Caco-2 (cell line): Measurements from ENCODE around the gene PROB1. TPM values are rescaled to one million over a fixed set of nuclear protein-coding genes. Genes with fewer than 3 reads are reported as not detected.

Experiments
- BruUV-seq: library from RNA; stranded (reverse); fragments of 400-500 nt; replicated peaks from 2 replicates; lab custom pipeline; 2021; lab: Mats Ljungman, UMichigan
- CTCF ChIA-PET: fragments of 300-600 bp; sonication (Branson Sonifier 250); formaldehyde crosslinking; loops from one replicate; lab custom pipeline; 2022; ENCODE audit warnings: antibody characterized with exemption; lab: Charles Lee
- POLR2A ChIA-PET: fragments of 300-600 bp; sonication (Branson Sonifier 250); formaldehyde crosslinking; loops from one replicate; lab custom pipeline; 2022; ENCODE audit warnings: antibody characterized with exemption; lab: Charles Lee
- DNase-seq, 2 experiments: peaks; one replicate each; pipeline versions ENCODE4 v3.0.0 to v3.0.0-alpha.2; 2020 to 2022
- H3K27me3 ChIP-seq: replicated peaks from 2 replicates; pipeline ENCODE4 v1.6.0; 2011; ENCODE audit warnings: low read length; ENCODE audit not compliant: control insufficient read depth, insufficient read depth
- H3K36me3 ChIP-seq: 2 replicates; pipeline ENCODE4 v1.5.1; 2011; ENCODE audit warnings: low read length; ENCODE audit not compliant: control insufficient read depth, insufficient read depth
- H3K4me1 ChIP-seq: fragments of 250-450 bp; sonication (Bioruptor Pico); 2 replicates; pipeline ENCODE4 v1.5.1; 2020; ENCODE audit warnings: mild to moderate bottlenecking
- H3K4me3 ChIP-seq: 2 replicates; pipeline ENCODE4 v1.5.1; 2011; ENCODE audit warnings: low read depth, mild to moderate bottlenecking, control low read depth, low read length
- H3K9me3 ChIP-seq: fragments of 250-450 bp; sonication (Bioruptor Pico); 2 replicates; pipeline ENCODE4 v1.5.1; 2020; ENCODE audit warnings: mild to moderate bottlenecking, moderate library complexity
- H3K27ac Mint-ChIP-seq: one replicate; pipeline ENCODE4 v1.8.0; 2022; ENCODE audit warnings: mixed read lengths; ENCODE audit not compliant: unreplicated experiment
- H3K27me3 Mint-ChIP-seq: one replicate; pipeline ENCODE4 v1.8.0; 2022; ENCODE audit warnings: mixed read lengths; ENCODE audit not compliant: insufficient read depth, unreplicated experiment
- H3K36me3 Mint-ChIP-seq: one replicate; pipeline ENCODE4 v1.8.0; 2022; ENCODE audit warnings: mild to moderate bottlenecking, mixed read lengths; ENCODE audit not compliant: insufficient read depth, unreplicated experiment
- H3K4me1 Mint-ChIP-seq: one replicate; pipeline ENCODE4 v1.8.0; 2022; ENCODE audit warnings: low read depth, mixed read lengths; ENCODE audit not compliant: unreplicated experiment
- H3K4me3 Mint-ChIP-seq: one replicate; pipeline ENCODE4 v1.8.0; 2022; ENCODE audit warnings: mild to moderate bottlenecking, moderate library complexity, mixed read lengths; ENCODE audit not compliant: unreplicated experiment
- H3K9me3 Mint-ChIP-seq: one replicate; pipeline ENCODE4 v1.8.0; 2022; ENCODE audit warnings: mixed read lengths; ENCODE audit not compliant: unreplicated experiment
- intact Hi-C: fragments of 100-400 bp; cut with micrococcal nuclease; formaldehyde crosslinking; loops from one replicate; pipeline ENCODE4 v1.10.0; 2022; ENCODE audit not compliant: unreplicated experiment
- total RNA-seq: library from RNA; stranded (reverse); gene quantifications from 2 replicates; pipeline ENCODE4 v1.2.3, GENCODE V29; 2022
- TF ChIP-seq, protein P1 (sequence below), 2 experiments: fragments of 200-600 bp in 1 of 2; IDR thresholded peaks; 1 replicate in 1 of 2; 2 replicates in 1 of 2; pipeline versions ENCODE4 v1.5.1 to v1.8.0; 2011 to 2022; ENCODE audit warnings: antibody characterized with exemption in 1 of 2, control low read depth in 1 of 2, inconsistent platforms in 1 of 2, low read depth in 1 of 2, low read length in 1 of 2, mild to moderate bottlenecking in 1 of 2, moderate library complexity in 1 of 2; ENCODE audit not compliant: insufficient read depth in 1 of 2, severe bottlenecking in 1 of 2, unreplicated experiment in 1 of 2

PROB1 gene
- total RNA-seq, 1 experiment from 2014 or later = 2.7 TPM

DNA sequence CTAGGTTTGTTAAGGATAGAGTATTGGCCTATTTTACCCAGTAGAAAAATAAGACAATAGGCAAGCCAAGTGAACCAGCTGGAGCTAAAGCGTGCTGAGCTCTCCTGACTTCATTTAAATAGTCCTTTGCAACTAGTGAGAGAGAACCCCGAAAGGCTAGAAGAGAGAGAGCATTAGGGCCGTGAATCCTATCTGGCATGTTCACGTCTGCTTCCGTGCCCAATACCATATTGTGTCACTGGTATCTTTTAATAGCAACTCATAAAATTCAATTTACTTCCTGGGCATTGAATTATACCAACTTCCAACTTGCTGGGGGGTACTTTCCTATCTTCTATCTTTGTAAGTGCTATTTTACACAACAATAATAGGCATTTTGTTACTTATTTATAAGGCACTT is 30.6 kb upstream of the PROB1 start:
- DNase-seq = no peak
- Histone ChIP-seq H3K4me1 (no peaks in the 10 kb centered on the region), H3K27me3 (no peaks in the 10 kb centered on the region), H3K4me3 (no peak overlapping the region), H3K36me3 (no peaks in the 10 kb centered on the region), H3K9me3 (no peaks in the 10 kb centered on the region)
- CTCF ChIA-PET = no interaction called here
- no peaks in the 10 kb centered on the region for H3K27me3 Mint-ChIP-seq
- no peak overlapping the region for H3K27ac Mint-ChIP-seq
- H3K9me3 Mint-ChIP-seq = no peaks in the 10 kb centered on the region
- intact Hi-C loops = no loop called here
- peaks cover 6% of the 10 kb centered on the region for H3K4me1 Mint-ChIP-seq
- H3K4me3 Mint-ChIP-seq = no peak overlapping the region
- no TSS peak for BruUV-seq
- peaks cover 8% of the 10 kb centered on the region for H3K36me3 Mint-ChIP-seq
- POLR2A ChIA-PET = no interaction called here
- TF ChIP-seq, protein P1, sequence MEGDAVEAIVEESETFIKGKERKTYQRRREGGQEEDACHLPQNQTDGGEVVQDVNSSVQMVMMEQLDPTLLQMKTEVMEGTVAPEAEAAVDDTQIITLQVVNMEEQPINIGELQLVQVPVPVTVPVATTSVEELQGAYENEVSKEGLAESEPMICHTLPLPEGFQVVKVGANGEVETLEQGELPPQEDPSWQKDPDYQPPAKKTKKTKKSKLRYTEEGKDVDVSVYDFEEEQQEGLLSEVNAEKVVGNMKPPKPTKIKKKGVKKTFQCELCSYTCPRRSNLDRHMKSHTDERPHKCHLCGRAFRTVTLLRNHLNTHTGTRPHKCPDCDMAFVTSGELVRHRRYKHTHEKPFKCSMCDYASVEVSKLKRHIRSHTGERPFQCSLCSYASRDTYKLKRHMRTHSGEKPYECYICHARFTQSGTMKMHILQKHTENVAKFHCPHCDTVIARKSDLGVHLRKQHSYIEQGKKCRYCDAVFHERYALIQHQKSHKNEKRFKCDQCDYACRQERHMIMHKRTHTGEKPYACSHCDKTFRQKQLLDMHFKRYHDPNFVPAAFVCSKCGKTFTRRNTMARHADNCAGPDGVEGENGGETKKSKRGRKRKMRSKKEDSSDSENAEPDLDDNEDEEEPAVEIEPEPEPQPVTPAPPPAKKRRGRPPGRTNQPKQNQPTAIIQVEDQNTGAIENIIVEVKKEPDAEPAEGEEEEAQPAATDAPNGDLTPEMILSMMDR (IDR thresholded peaks at IDR 0.05; ENCODE audit: insufficient read depth in 1 of 2, low read depth in 1 of 2, low read length in 1 of 2, severe bottlenecking in 1 of 2, unreplicated experiment in 1 of 2) = no peak

DNA sequence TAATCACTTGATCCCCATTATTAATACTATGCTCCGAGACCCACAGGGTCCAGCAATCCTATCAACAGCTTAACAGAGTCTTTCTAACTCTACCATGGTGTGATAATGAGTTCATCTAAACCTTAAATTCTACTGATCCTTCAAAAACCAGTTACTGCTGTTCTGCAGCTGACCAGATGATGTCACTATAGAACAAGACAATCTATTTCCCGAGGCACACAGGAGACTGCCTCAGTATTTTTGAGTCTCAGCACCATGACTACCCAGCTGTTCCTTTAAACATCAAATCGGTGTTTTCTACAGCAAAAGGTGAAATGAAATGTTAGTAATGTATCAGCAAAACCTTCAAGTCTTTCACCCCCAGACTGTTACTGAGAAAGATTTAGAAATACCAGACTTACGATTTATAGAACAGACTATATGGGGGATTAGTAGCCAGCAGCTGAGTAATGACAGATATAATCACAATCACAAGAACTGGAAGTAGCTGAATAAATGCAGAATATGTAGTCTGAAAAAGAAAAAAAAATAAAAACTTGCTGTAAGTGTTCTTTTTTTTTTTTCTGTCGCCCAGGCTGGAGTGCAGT is 27.5 kb upstream of the PROB1 start:
- peak; percentile 47 to 72 for DNase-seq
- H3K4me1 Mint-ChIP-seq = peaks cover 6% of the 10 kb centered on the region
- no peaks in the 10 kb centered on the region for H3K9me3 ChIP-seq
- TF ChIP-seq, protein P1 (IDR thresholded peaks at IDR 0.05; ENCODE audit: insufficient read depth in 1 of 2, low read depth in 1 of 2, low read length in 1 of 2, severe bottlenecking in 1 of 2, unreplicated experiment in 1 of 2) = peak; percentile 77 to 89
- H3K27ac Mint-ChIP-seq = no peak overlapping the region
- no peaks in the 10 kb centered on the region for H3K27me3 ChIP-seq
- H3K27me3 Mint-ChIP-seq = no peaks in the 10 kb centered on the region
- ChIA-PET POLR2A (interaction anchor here (1.2 kb wide), 1 partner anchor 91 kb away, joined by 5 read pairs; no protein-coding TSS in a partner anchor), CTCF (interaction anchor here (0.5 to 4.2 kb wide), 10 partner anchors 11 to 467 kb away, joined by 3 to 36 read pairs (median 4); partner anchors contain the start of genes DNAJC18 and SPATA24)
- BruUV-seq = no TSS peak
- no peak overlapping the region for H3K4me3 ChIP-seq
- H3K36me3 Mint-ChIP-seq = peaks cover 8% of the 10 kb centered on the region
- no peaks in the 10 kb centered on the region for H3K36me3 ChIP-seq
- no peaks in the 10 kb centered on the region for H3K4me1 ChIP-seq
- no peak overlapping the region for H3K4me3 Mint-ChIP-seq
- intact Hi-C loops = loop anchor here (1.0 to 2.0 kb wide), 3 partner anchors 46 to 96 kb away; no protein-coding TSS in a partner anchor
- H3K9me3 Mint-ChIP-seq = no peaks in the 10 kb centered on the region

DNA sequence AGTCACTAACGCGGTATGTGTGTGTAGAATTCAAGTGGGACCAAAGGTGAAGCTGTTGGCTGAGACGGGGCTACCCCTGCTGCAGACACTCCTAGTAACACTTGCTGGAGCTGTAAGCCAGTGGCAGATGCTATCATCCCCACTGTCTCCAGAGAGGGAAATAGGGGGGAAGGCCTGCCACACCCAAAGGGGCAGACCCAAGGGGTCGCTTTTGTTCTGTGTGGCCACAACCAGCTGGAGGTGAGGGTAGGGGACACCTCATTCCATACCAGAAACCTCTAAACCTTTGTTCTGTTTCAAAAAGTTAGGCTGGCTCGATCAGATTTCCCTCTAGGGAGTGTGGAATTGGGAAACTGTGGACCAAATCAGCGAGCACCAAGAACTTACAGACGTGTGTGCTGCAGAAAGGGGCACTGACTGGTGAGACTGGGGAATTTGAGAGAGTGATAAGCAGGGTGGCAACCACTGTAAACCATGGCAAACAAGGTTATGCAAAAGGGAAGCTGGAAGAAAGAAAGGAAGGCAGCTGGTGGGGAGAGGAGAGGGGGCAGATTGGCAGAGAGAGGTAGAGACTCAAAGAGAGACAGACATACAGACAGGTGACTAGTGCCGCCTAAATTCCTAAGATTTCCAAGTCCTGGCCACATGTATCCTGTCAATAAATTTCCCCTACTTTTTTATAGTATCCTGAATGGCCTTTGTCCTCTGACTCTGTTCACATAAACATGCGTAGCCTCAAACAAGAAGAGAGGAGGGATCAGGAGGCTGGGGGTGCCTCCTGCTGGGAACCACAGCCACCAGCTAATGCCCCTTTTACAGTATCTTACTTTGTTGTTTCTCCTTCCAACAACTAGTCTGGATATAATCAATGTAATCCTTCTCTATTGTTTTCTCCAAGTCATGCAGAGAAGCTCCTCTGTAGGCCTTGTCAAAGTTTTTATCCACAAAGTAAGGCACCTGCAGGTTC is 24.6 kb upstream of the PROB1 start:
- H3K9me3 Mint-ChIP-seq = no peaks in the 10 kb centered on the region
- H3K27me3 ChIP-seq = no peaks in the 10 kb centered on the region
- no peak overlapping the region for H3K4me3 ChIP-seq
- no peaks in the 10 kb centered on the region for H3K27me3 Mint-ChIP-seq
- intact Hi-C loops = no loop called here
- no TSS peak for BruUV-seq
- ChIA-PET POLR2A (interaction anchor here (0.5 kb wide), 1 partner anchor 152 kb away, joined by 3 read pairs; no protein-coding TSS in a partner anchor), CTCF (interaction anchor here (0.6 to 4.2 kb wide), 6 partner anchors 9 to 218 kb away, joined by 3 to 36 read pairs (median 3); partner anchors contain the start of gene SPATA24)
- H3K36me3 Mint-ChIP-seq = peaks cover 8% of the 10 kb centered on the region
- TF ChIP-seq, protein P1 (IDR thresholded peaks at IDR 0.05; ENCODE audit: insufficient read depth in 1 of 2, low read depth in 1 of 2, low read length in 1 of 2, severe bottlenecking in 1 of 2, unreplicated experiment in 1 of 2) = no peak
- no peak overlapping the region for H3K4me3 Mint-ChIP-seq
- peaks cover 6% of the 10 kb centered on the region for H3K4me1 Mint-ChIP-seq
- H3K9me3 ChIP-seq = no peaks in the 10 kb centered on the region
- H3K27ac Mint-ChIP-seq = peak overlapping the region; percentile 5
- H3K4me1 ChIP-seq = no peaks in the 10 kb centered on the region
- no peaks in the 10 kb centered on the region for H3K36me3 ChIP-seq
- no peak for DNase-seq
